Ishikawa (cell line): ENCODE data around the gene FIGLA.

Experiments used
- CEBPB ChIP-seq: IDR thresholded peaks from 2 replicates; pipeline ENCODE4 v1.6.1; 2012
- CREB1 ChIP-seq: IDR thresholded peaks from 2 replicates; pipeline ENCODE4 v1.6.1; 2012; ENCODE audit warnings: low read depth
- EGR1 ChIP-seq: IDR thresholded peaks from 2 replicates; pipeline ENCODE4 v1.6.1; 2012
- EP300 ChIP-seq: IDR thresholded peaks from 2 replicates; pipeline ENCODE4 v1.6.1; 2012; ENCODE audit warnings: borderline replicate concordance
- FOXM1 ChIP-seq: IDR thresholded peaks from 2 replicates; pipeline ENCODE4 v1.6.1; 2012; ENCODE audit warnings: low read depth, borderline replicate concordance
- RAD21 ChIP-seq: IDR thresholded peaks from 2 replicates; pipeline ENCODE4 v1.6.1; 2012; ENCODE audit warnings: low read depth
- TAF1 ChIP-seq: IDR thresholded peaks from 2 replicates; pipeline ENCODE4 v1.6.1; 2012; ENCODE audit warnings: low read depth, mild to moderate bottlenecking
- TCF12 ChIP-seq: IDR thresholded peaks from 2 replicates; pipeline ENCODE4 v1.6.1; 2012; ENCODE audit warnings: low read depth
- TF ChIP-seq, protein P1 (sequence below): IDR thresholded peaks from 2 replicates; pipeline ENCODE4 v1.6.1; 2012; ENCODE audit warnings: low read depth, mild to moderate bottlenecking
- TF ChIP-seq, protein P2 (sequence below): IDR thresholded peaks from 2 replicates; pipeline ENCODE4 v1.6.1; 2012

DNA sequence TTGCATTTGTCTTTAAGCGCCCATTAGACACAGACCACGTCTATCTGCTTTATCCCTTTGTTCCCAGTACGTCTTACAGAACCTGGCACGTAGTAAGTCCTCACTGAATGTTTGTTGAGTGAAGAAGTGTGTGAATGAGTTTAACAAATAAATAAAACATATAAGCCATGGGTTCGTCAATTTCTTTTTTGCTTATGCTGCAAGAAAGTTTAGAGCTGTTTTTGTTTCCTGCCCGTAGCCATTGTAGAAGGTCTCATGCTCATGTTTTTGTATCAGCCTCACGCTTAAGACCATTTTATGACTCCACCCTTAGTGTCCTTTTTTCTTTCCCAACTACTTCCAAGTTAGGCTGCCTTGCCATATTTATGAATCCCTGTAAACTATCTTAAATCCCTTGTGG, 24.9 kb downstream of the FIGLA start:
- TF ChIP-seq CEBPB (no peak), FOXM1 (no peak), EP300 (no peak), CREB1 (no peak), RAD21 (no peak), TAF1 (no peak), EGR1 (no peak), TCF12 (no peak)
- TF ChIP-seq, protein P1, sequence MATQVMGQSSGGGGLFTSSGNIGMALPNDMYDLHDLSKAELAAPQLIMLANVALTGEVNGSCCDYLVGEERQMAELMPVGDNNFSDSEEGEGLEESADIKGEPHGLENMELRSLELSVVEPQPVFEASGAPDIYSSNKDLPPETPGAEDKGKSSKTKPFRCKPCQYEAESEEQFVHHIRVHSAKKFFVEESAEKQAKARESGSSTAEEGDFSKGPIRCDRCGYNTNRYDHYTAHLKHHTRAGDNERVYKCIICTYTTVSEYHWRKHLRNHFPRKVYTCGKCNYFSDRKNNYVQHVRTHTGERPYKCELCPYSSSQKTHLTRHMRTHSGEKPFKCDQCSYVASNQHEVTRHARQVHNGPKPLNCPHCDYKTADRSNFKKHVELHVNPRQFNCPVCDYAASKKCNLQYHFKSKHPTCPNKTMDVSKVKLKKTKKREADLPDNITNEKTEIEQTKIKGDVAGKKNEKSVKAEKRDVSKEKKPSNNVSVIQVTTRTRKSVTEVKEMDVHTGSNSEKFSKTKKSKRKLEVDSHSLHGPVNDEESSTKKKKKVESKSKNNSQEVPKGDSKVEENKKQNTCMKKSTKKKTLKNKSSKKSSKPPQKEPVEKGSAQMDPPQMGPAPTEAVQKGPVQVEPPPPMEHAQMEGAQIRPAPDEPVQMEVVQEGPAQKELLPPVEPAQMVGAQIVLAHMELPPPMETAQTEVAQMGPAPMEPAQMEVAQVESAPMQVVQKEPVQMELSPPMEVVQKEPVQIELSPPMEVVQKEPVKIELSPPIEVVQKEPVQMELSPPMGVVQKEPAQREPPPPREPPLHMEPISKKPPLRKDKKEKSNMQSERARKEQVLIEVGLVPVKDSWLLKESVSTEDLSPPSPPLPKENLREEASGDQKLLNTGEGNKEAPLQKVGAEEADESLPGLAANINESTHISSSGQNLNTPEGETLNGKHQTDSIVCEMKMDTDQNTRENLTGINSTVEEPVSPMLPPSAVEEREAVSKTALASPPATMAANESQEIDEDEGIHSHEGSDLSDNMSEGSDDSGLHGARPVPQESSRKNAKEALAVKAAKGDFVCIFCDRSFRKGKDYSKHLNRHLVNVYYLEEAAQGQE: no peak
- TF ChIP-seq, protein P2, sequence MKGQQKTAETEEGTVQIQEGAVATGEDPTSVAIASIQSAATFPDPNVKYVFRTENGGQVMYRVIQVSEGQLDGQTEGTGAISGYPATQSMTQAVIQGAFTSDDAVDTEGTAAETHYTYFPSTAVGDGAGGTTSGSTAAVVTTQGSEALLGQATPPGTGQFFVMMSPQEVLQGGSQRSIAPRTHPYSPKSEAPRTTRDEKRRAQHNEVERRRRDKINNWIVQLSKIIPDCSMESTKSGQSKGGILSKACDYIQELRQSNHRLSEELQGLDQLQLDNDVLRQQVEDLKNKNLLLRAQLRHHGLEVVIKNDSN: no peak
